ENCODE measurements around the gene HOXD3. TPM values are rescaled to one million over a fixed set of nuclear protein-coding genes. Genes with fewer than 3 reads are reported as not detected.

HOXD3 gene
- total RNA-seq, 5 donors from 2014 or later (not counting 1 experiment from before 2014, with no cell fraction given): 0.44 TPM; not detected in 4

DNA sequence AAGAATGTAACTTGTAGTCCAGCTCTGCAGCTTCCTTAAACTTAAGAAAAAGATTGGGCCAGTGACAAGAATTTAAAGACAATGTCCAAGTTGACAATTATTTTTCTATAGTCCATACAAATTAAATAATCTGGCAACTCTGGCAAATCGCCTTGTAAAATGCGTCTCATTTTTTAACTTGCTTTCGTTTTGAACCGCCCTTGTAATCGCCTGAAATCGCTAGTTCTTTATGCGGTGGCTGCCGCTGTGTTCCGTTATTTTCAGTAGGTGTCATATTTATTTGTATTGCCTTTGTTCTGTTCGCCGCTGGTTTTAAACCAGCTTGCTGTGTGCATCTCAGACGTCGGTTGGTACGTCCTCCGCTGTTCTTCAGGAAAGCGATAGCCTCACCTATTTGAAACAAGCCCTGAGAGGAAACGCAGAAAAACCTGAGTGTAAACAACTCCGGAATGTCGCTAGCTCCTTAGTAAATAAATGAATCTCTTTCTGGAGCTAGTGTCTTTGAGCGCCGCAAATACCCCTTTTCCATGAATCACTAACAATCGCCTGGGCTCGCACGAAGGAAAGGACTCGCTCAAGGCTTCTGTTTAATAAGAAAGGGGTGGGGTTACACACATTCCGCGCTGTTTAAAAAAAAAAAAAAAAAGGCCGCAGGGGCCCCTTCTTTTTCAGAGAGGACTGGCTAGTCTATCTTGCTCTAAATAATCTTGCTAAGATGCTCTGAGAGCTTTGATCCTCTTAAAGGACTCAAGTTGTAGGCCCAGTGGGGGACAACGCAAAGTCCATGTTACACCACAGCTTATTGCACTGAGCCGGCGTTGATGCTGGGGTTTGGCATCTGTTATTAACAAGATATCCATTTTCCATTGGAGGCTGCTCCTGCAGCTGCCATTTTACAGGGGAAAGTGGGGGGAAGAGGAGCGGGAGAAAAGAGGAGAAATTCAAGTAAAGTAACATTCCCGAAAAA, 24.6 kb upstream of the HOXD3 start:
- peaks cover 76 to 84% of the 10 kb centered on the region in 2 donors for H3K27me3 Mint-ChIP-seq
- H3K4me1 Mint-ChIP-seq: peaks cover 32 to 53% (median 51%) of the 10 kb centered on the region in 3 donors
- ChIA-PET POLR2A (interaction anchor here in 1 of 2 donors (0.6 to 0.7 kb wide), 2 partner anchors 7 to 351 kb away, joined by 3 read pairs; no protein-coding TSS in a partner anchor), CTCF (interaction anchor here (0.6 to 2.2 kb wide), 17 partner anchors 8 to 1018 kb away, joined by 3 to 6 read pairs (median 4); no protein-coding TSS in a partner anchor)
- Histone ChIP-seq H3K27me3 (replicated peaks in 1 of 2; ENCODE audit: control insufficient read depth in 2 of 2, extremely low read depth in 1 of 2, insufficient read depth in 2 of 2, low read length in 1 of 2) (peaks cover 47 to 79% of the 10 kb centered on the region in 2 experiments), H3K9me3 (no peaks in the 10 kb centered on the region), H3K4me3 (ENCODE audit: control insufficient read depth in 1 of 2, extremely low read depth in 1 of 2, low read length in 1 of 2) (peak overlapping the region; percentile 19 to 45), H3K4me1 (ENCODE audit: control insufficient read depth in 1 of 2, extremely low read depth in 1 of 2, insufficient read depth in 2 of 2, low read length in 2 of 2) (peaks cover 11 to 43% of the 10 kb centered on the region in 2 experiments), H3K27ac (ENCODE audit: low read length) (no peak overlapping the region), H3K36me3 (ENCODE audit: control insufficient read depth in 2 of 2, extremely low read depth in 1 of 2, insufficient read depth in 1 of 2, low read length in 1 of 2) (no peaks in the 10 kb centered on the region)
- DNase-seq: peak in 1 of 35 experiments; percentile 53
- H3K27ac Mint-ChIP-seq: peak overlapping the region in 1 of 2 donors; percentile 47
- ATAC-seq (replicated peaks in 1 of 4): no peak
- H3K4me3 Mint-ChIP-seq: peak overlapping the region; percentile 74 to 79 (median 77)
- no peaks in the 10 kb centered on the region for H3K9me3 Mint-ChIP-seq
- H3K36me3 Mint-ChIP-seq: no peaks in the 10 kb centered on the region
- 10% methylated on average over 17 of the region's 33 CpGs for WGBS (ENCODE audit: insufficient coverage)

DNA sequence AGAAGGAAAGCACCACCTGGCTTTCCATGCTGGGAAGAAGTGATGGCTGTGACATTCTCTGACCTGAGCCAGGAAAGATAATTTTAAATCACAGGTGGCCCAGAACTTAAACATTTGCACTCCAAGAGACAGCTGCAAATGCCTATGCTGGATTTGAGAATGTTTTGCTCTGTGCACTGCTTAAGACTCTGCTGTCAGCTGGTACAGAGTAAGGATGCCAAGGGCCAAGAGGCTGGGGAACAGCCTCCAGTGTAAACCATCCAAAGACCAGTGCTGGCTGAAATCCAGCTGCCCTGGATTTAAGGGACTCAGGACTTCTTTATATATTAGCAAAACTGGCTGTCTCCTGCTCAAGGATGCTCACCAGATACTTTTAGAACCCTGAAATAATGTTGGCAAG, 23.7 kb upstream of the HOXD3 start:
- no peaks in the 10 kb centered on the region for H3K36me3 Mint-ChIP-seq
- H3K9me3 Mint-ChIP-seq: peaks cover 0 to 2% (median 2%) of the 10 kb centered on the region in 3 donors
- H3K27me3 Mint-ChIP-seq: peaks cover 76 to 85% of the 10 kb centered on the region in 2 donors
- Histone ChIP-seq H3K27me3 (replicated peaks in 1 of 2; ENCODE audit: control insufficient read depth in 2 of 2, extremely low read depth in 1 of 2, insufficient read depth in 2 of 2, low read length in 1 of 2) (peaks cover 54 to 77% of the 10 kb centered on the region in 2 experiments), H3K27ac (ENCODE audit: low read length) (no peak overlapping the region), H3K9me3 (peaks cover 3% of the 10 kb centered on the region), H3K4me1 (ENCODE audit: control insufficient read depth in 1 of 2, extremely low read depth in 1 of 2, insufficient read depth in 2 of 2, low read length in 2 of 2) (peaks cover 11 to 40% of the 10 kb centered on the region in 2 experiments), H3K4me3 (ENCODE audit: control insufficient read depth in 1 of 2, extremely low read depth in 1 of 2, low read length in 1 of 2) (no peak overlapping the region), H3K36me3 (ENCODE audit: control insufficient read depth in 2 of 2, extremely low read depth in 1 of 2, insufficient read depth in 1 of 2, low read length in 1 of 2) (no peaks in the 10 kb centered on the region)
- H3K4me1 Mint-ChIP-seq: peaks cover 30 to 47% (median 46%) of the 10 kb centered on the region in 3 donors
- no peak overlapping the region for H3K27ac Mint-ChIP-seq
- CTCF ChIA-PET: interaction anchor here (0.6 to 1.6 kb wide), 4 partner anchors 20 to 1015 kb away, joined by 3 to 4 read pairs (median 4); no protein-coding TSS in a partner anchor
- ATAC-seq (replicated peaks in 1 of 4): no peak
- POLR2A ChIA-PET: no interaction called here
- no peak overlapping the region for H3K4me3 Mint-ChIP-seq
- DNase-seq: no peak

DNA sequence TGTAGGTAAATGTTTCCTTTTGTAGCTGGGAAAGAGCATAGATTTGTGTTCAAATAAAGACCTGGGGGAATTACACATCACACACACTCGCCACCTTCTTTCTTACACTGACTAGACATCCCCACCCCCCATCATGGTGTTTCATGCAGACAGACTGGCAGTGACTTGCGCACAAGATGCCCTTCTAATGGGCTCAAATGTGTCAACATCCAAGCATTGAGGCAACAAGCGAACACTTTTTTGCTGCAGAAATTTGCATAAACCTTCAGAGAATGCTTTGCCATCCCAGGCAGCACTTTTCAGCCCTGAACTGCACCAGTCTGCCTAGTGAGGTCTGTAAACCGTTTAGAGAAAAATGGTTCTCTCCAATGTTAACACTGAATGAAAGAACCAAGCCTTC, 23.1 kb upstream of the HOXD3 start:
- Mint-ChIP-seq H3K36me3 (no peaks in the 10 kb centered on the region), H3K27ac (no peak overlapping the region), H3K27me3 (peaks cover 76 to 85% of the 10 kb centered on the region in 2 donors), H3K4me3 (no peak overlapping the region), H3K9me3 (peaks cover 0 to 5% (median 4%) of the 10 kb centered on the region in 3 donors), H3K4me1 (peaks cover 30 to 47% (median 46%) of the 10 kb centered on the region in 3 donors)
- Histone ChIP-seq H3K27ac (ENCODE audit: low read length) (no peak overlapping the region), H3K4me1 (ENCODE audit: control insufficient read depth in 1 of 2, extremely low read depth in 1 of 2, insufficient read depth in 2 of 2, low read length in 2 of 2) (peaks cover 11 to 37% of the 10 kb centered on the region in 2 experiments), H3K36me3 (ENCODE audit: control insufficient read depth in 2 of 2, extremely low read depth in 1 of 2, insufficient read depth in 1 of 2, low read length in 1 of 2) (no peaks in the 10 kb centered on the region), H3K4me3 (ENCODE audit: control insufficient read depth in 1 of 2, extremely low read depth in 1 of 2, low read length in 1 of 2) (no peak overlapping the region), H3K27me3 (replicated peaks in 1 of 2; ENCODE audit: control insufficient read depth in 2 of 2, extremely low read depth in 1 of 2, insufficient read depth in 2 of 2, low read length in 1 of 2) (peaks cover 55 to 77% of the 10 kb centered on the region in 2 experiments), H3K9me3 (peaks cover 6% of the 10 kb centered on the region)
- ATAC-seq (replicated peaks in 1 of 4) (no peak), DNase-seq (no peak)
- WGBS (ENCODE audit: insufficient coverage): 48% methylated on average over 3 of the region's 4 CpGs
- CTCF ChIA-PET: interaction anchor here (0.8 to 1.6 kb wide), 3 partner anchors 10 to 321 kb away, joined by 3 to 4 read pairs (median 4); no protein-coding TSS in a partner anchor
- POLR2A ChIA-PET: no interaction called here

DNA sequence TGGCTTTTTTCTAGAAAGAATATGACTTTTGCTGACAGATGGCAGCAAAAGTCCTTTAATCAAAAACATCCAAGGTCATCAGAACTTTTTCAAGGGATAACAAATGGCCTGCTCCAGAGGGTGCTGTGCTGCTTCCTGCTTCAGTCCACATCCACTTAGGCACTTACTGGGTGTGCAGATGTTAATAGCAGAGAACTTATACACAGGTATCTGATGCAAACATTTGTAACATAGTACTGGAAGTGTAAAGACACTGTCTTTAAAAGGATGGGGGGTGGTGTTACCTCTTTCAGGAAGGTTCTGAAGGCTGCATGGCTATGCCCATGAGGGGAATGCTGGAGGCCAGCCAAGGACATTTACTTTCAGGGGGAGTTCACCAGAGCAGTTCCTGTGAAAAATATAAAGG, 22.1 kb upstream of the HOXD3 start:
- H3K36me3 ChIP-seq (ENCODE audit: control insufficient read depth in 2 of 2, extremely low read depth in 1 of 2, insufficient read depth in 1 of 2, low read length in 1 of 2): no peaks in the 10 kb centered on the region
- peaks cover 84 to 89% of the 10 kb centered on the region in 2 donors for H3K27me3 Mint-ChIP-seq
- H3K27ac Mint-ChIP-seq: no peak overlapping the region
- peaks cover 58 to 78% of the 10 kb centered on the region in 2 experiments for H3K27me3 ChIP-seq (replicated peaks in 1 of 2; ENCODE audit: control insufficient read depth in 2 of 2, extremely low read depth in 1 of 2, insufficient read depth in 2 of 2, low read length in 1 of 2)
- H3K4me1 Mint-ChIP-seq: peaks cover 31 to 51% (median 50%) of the 10 kb centered on the region in 3 donors
- no peak for ATAC-seq (replicated peaks in 1 of 4)
- ChIA-PET POLR2A (no interaction called here), CTCF (no interaction called here)
- H3K36me3 Mint-ChIP-seq: no peaks in the 10 kb centered on the region
- peaks cover 0 to 9% (median 4%) of the 10 kb centered on the region in 3 donors for H3K9me3 Mint-ChIP-seq
- peak overlapping the region in 1 of 3 donors; percentile 69 for H3K4me3 Mint-ChIP-seq
- no peak overlapping the region for H3K4me3 ChIP-seq (ENCODE audit: control insufficient read depth in 1 of 2, extremely low read depth in 1 of 2, low read length in 1 of 2)
- H3K9me3 ChIP-seq: peaks cover 6% of the 10 kb centered on the region
- peaks cover 9 to 40% of the 10 kb centered on the region in 2 experiments for H3K4me1 ChIP-seq (ENCODE audit: control insufficient read depth in 1 of 2, extremely low read depth in 1 of 2, insufficient read depth in 2 of 2, low read length in 2 of 2)
- DNase-seq: no peak
- no peak overlapping the region for H3K27ac ChIP-seq (ENCODE audit: low read length)

DNA sequence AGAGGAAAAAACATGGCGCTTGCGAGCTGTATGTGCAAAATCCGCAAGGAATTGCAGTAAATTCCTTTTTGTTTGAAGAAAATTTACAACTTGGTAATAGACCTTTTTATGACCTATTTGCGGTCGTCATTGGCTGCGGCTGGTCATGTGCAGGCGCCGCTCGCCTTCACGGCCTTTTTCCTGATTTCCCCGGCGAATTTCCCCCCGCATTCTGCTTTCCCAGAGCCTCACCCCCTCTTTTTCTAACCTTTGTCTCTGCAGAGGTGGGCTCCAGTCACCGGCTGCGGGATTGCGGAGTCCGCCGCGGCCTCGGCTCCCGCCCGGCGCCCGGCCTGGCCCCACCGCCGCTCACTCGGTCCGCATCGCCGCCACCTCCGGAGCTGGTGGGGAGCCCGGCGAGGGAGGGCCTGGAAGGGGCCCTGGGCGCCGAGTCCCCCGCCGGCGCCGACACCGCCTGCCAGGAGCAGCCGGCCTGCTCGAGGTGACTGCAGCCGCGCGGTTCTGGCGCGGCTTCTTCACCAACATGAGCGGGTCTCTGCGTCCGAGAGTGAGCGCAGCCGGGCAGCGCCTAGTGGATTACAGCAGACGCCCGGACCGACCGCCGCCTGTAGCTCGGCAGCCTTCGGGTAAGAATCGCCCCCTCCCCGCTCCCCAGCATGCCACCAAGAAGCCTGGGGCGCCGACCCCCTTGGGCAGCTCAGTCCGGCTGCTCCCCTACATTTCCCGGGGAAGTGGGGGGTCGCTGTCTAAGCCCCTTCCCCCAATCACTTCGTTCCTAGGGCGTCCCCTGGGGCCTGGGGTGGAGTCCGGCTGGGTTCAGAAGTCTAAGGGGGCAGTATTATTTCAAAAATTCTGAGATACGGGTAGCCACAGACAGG, 20.5 kb upstream of the HOXD3 start:
- peaks cover 80 to 91% of the 10 kb centered on the region in 2 donors for H3K27me3 Mint-ChIP-seq
- POLR2A ChIA-PET: no interaction called here
- peaks cover 6% of the 10 kb centered on the region for H3K9me3 ChIP-seq
- 6% methylated on average over 59 of the region's 71 CpGs for WGBS (ENCODE audit: insufficient coverage)
- peaks cover 0 to 9% (median 4%) of the 10 kb centered on the region in 3 donors for H3K9me3 Mint-ChIP-seq
- H3K27me3 ChIP-seq (replicated peaks in 1 of 2; ENCODE audit: control insufficient read depth in 2 of 2, extremely low read depth in 1 of 2, insufficient read depth in 2 of 2, low read length in 1 of 2): peaks cover 57 to 80% of the 10 kb centered on the region in 2 experiments
- no peaks in the 10 kb centered on the region for H3K36me3 Mint-ChIP-seq
- no peak overlapping the region for H3K27ac ChIP-seq (ENCODE audit: low read length)
- ATAC-seq (replicated peaks in 1 of 4) (no peak), DNase-seq (peak in 1 of 35 experiments; percentile 20)
- peak overlapping the region in 1 of 2 donors; percentile 74 for H3K4me3 ChIP-seq (ENCODE audit: control insufficient read depth in 1 of 2, extremely low read depth in 1 of 2, low read length in 1 of 2)
- H3K4me3 Mint-ChIP-seq: peak overlapping the region in 1 of 3 donors; percentile 69
- H3K4me1 ChIP-seq (ENCODE audit: control insufficient read depth in 1 of 2, extremely low read depth in 1 of 2, insufficient read depth in 2 of 2, low read length in 2 of 2): peaks cover 7 to 45% of the 10 kb centered on the region in 2 experiments
- H3K4me1 Mint-ChIP-seq: peaks cover 36 to 51% (median 50%) of the 10 kb centered on the region in 3 donors
- H3K36me3 ChIP-seq (ENCODE audit: control insufficient read depth in 2 of 2, extremely low read depth in 1 of 2, insufficient read depth in 1 of 2, low read length in 1 of 2): no peaks in the 10 kb centered on the region
- H3K27ac Mint-ChIP-seq: no peak overlapping the region
- CTCF ChIA-PET: interaction anchor here in 1 of 2 donors (0.6 kb wide), 2 partner anchors 57 to 1631 kb away, joined by 3 read pairs; no protein-coding TSS in a partner anchor
